GM19099 (cell line): ENCODE results near the gene TSFM.

Experiments used
- POLR2A ChIP-seq: IDR thresholded peaks from 3 replicates; pipeline ENCODE4 v1.6.1; 2011; ENCODE audit warnings: low read depth; ENCODE audit not compliant: insufficient read length; ENCODE audit errors: extremely low read depth

Gene TSFM

GRCh38 chr12:57810450-57810849 lies 27.9 kb downstream of the TSFM start:
- TF ChIP-seq POLR2A = no peak

- TF ChIP-seq POLR2A = no peak
Measured at GRCh38 chr12:57811028-57811755, 28.6 kb downstream of the TSFM start.

- no peak for TF ChIP-seq POLR2A
Measured at GRCh38 chr12:57813111-57813970, 30.8 kb downstream of the TSFM start.

- no peak for TF ChIP-seq POLR2A
Measured at GRCh38 chr12:57813971-57814772, 31.6 kb downstream of the TSFM start.

- no peak for TF ChIP-seq POLR2A
Measured at GRCh38 chr12:57815177-57816000, 32.8 kb downstream of the TSFM start.

GRCh38 chr12:57816001-57816854 lies 33.6 kb downstream of the TSFM start:
- TF ChIP-seq POLR2A = no peak

GRCh38 chr12:57816855-57817151 lies 34.2 kb downstream of the TSFM start:
- no peak for TF ChIP-seq POLR2A

- no peak for TF ChIP-seq POLR2A
Measured at GRCh38 chr12:57817261-57817989, 34.8 kb downstream of the TSFM start.

GRCh38 chr12:57821474-57822214 lies 39.1 kb downstream of the TSFM start:
- TF ChIP-seq POLR2A = no peak

- TF ChIP-seq POLR2A = no peak
Measured at GRCh38 chr12:57822392-57823130, 40.0 kb downstream of the TSFM start.

GRCh38 chr12:57823131-57823907 lies 40.7 kb downstream of the TSFM start:
- TF ChIP-seq POLR2A = no peak
